HUES48 (cell line): ENCODE measurements around the gene FASN.

Source experiments
- H3K27ac ChIP-seq: one replicate; pipeline ENCODE4 v1.7.0; 2013; ENCODE audit warnings: low read depth, low read length, inconsistent platforms
- H3K27me3 ChIP-seq: 2 replicates; pipeline ENCODE4 v1.6.1; 2013; ENCODE audit warnings: mild to moderate bottlenecking, low read length; ENCODE audit not compliant: control insufficient read depth, insufficient read depth
- H3K36me3 ChIP-seq: 2 replicates; pipeline ENCODE4 v1.6.1; 2013; ENCODE audit warnings: low read length; ENCODE audit not compliant: control insufficient read depth, insufficient read depth
- H3K4me1 ChIP-seq: 2 replicates; pipeline ENCODE4 v1.6.1; 2013; ENCODE audit warnings: mild to moderate bottlenecking, low read length; ENCODE audit not compliant: control insufficient read depth, insufficient read depth
- H3K4me3 ChIP-seq: 2 replicates; pipeline ENCODE4 v1.5.1; 2013; ENCODE audit warnings: mild to moderate bottlenecking, low read depth, low read length
- H3K9ac ChIP-seq: 2 replicates; pipeline ENCODE4 v1.6.1; 2013; ENCODE audit warnings: mild to moderate bottlenecking, low read depth, low read length, moderate library complexity
- H3K9me3 ChIP-seq: 2 replicates; pipeline ENCODE4 v1.6.1; 2013; ENCODE audit warnings: low read length; ENCODE audit not compliant: control insufficient read depth, insufficient read depth

FASN gene

DNA sequence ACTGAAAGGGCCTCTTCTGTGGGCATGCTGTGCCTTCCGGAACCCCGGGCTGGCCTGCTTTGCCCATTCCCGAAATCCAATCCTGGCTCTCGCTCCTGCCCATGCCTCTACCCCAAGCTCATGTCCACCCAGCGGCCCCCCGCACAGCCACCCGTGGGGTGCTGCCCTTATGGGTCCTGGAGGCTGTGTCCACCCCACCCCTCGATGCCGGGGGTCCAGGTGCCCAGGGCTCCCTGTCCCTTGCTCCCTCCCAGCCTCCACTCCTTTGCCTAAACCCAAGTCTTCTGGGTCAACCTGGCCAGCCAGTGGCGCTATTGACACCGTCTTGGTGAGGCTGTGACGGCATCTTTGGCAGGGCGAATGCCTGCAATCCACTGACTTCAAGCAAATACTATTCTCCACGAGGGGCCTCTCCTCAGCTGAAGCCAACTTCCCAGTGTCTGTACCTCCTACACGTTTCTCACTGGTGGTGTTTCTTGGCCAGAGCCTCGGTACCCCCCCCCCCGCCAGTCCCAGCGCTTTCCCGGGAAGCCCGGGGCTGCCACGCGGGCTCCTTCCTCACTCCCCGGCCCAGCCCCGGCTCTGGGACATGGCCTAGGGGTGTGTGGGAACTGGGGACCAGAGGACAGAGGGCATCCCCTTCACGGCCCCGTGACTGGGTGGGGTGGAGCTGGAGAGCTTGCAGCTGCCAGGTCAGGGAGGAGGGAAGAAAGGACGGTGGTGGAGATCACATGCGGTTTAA is 20.2 kb downstream of the FASN start:
- H3K27me3 ChIP-seq: no peaks in the 10 kb centered on the region
- H3K9ac ChIP-seq: no peak overlapping the region
- H3K27ac ChIP-seq: no peak overlapping the region
- H3K4me1 ChIP-seq: no peaks in the 10 kb centered on the region
- H3K36me3 ChIP-seq: peaks cover 45% of the 10 kb centered on the region
- H3K4me3 ChIP-seq: no peak overlapping the region
- H3K9me3 ChIP-seq: no peaks in the 10 kb centered on the region

DNA sequence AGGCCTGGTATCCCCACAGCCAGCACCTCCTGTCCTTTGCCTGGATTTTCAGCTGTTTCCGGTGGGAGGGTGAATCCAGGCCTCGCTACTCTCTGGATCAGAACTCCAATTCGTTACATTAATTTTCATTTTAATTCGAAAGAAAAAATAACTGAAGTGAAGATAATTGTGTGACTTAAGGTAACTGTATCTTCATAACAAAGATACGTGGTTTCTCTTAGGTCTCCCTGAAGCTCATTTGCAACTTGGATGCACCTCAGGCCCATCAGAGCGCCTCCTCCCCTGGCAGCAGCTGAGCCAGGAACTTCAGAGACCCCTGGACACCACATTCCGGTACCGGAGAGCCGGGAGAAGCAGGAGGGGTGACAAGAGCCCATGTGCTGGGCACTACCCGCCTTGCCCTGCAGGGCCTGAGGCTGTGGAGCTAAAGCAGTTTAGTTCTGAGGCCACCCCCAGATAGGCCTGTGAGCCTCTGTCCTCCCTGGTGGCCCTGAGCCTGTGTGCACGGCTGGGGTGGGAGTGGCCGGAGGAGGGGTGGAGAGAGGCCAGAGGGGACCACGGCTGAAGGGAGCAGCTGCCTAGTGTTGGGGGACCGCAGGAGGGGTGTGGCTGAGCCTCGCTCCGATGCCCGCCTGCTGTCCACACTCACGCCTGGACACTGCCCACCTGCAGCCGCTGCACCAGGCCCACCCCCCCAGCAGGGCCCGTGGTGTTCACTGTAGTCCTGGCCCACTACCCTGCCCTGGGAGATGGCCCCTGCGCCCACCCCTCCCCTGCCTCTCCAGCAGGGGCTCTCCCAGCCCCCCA is 21.0 kb downstream of the FASN start:
- Histone ChIP-seq H3K9ac (no peak overlapping the region), H3K4me3 (no peak overlapping the region), H3K9me3 (no peaks in the 10 kb centered on the region), H3K36me3 (peaks cover 37% of the 10 kb centered on the region), H3K4me1 (no peaks in the 10 kb centered on the region), H3K27me3 (no peaks in the 10 kb centered on the region), H3K27ac (no peak overlapping the region)

DNA sequence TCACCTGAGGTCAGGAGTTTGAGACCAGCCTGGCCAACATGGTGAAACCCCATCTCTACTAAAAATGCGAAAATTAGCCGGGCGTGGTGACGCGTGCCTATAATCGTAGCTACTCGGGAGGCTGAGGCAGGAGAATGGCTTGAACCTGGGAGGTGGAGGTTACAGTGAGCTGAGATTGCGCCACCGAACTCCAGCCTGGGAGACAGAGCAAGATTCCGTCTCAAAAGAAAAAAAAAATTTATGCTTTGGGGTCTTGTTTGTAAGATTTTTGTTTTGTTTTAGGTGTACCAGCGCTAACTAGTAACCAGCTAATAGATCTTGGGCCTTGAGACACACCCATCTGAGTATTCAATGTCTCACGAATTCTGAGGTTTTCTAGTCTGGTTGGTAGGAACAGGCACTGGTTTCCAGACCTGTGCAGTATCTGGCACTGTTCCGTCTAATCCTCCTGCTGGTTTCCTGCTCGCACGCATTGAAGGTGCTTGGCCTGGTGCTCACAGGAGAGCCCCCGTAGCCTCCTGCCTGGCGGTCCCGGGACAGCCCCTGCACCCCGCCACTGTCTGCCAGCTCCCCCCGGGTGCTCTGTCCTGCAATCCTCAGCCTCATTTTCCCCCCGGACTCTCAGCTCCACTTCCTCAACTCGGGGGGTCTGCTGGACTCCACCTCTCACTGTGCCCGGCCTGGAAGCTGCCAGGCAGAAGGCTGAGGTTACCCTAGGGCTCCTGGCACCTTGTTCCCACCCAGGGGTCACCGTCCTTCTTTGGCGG is 21.8 kb downstream of the FASN start:
- H3K9ac ChIP-seq: no peak overlapping the region
- no peak overlapping the region for H3K4me3 ChIP-seq
- H3K9me3 ChIP-seq: no peaks in the 10 kb centered on the region
- H3K36me3 ChIP-seq: peaks cover 30% of the 10 kb centered on the region
- no peak overlapping the region for H3K27ac ChIP-seq
- H3K27me3 ChIP-seq: no peaks in the 10 kb centered on the region
- H3K4me1 ChIP-seq: no peaks in the 10 kb centered on the region

DNA sequence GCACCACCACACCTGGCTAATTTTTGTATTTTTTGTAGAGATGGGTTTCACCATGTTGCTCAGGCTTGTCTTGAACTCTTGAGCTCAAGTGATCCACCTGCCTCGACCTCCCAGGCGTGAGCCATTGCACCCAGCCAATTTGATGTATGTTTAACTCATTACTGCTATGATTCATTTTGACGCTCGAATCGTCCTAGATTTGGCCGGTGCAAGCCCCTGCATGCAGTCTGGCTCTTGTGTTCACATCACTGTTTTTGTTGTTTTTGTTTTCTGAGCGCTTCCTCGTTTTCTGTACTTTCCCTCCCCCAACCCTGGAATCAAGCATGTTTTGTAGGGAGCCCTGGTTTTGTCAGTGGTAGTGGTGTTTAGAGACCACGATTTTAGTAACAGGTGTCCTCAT is 24.6 kb downstream of the FASN start:
- no peak overlapping the region for H3K9ac ChIP-seq
- no peaks in the 10 kb centered on the region for H3K9me3 ChIP-seq
- H3K27me3 ChIP-seq: no peaks in the 10 kb centered on the region
- H3K4me3 ChIP-seq: no peak overlapping the region
- H3K27ac ChIP-seq: no peak overlapping the region
- H3K36me3 ChIP-seq: peaks cover 8% of the 10 kb centered on the region
- no peaks in the 10 kb centered on the region for H3K4me1 ChIP-seq

DNA sequence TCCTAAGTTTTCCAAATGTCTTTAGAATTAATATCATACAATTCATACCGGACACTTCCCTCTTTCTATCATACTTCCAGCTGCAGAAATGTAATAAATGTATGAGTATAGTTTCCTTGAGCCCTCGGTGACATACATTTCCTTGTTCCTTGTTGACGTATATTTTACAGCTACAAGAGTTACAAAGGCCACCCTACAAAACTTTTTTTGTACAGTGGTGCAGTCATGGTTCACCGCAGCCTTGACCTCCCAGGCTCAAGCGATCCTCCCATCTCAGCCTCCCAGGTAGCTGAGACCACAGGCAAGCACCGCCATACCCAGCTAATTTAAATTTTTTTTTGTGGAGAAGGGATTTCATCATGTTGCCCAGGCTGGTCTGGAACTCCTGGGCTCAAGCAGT is 25.2 kb downstream of the FASN start:
- Histone ChIP-seq H3K4me1 (no peaks in the 10 kb centered on the region), H3K4me3 (no peak overlapping the region), H3K9ac (no peak overlapping the region), H3K36me3 (peaks cover 2% of the 10 kb centered on the region; the same call in 1 of the 2 replicates), H3K27ac (no peak overlapping the region), H3K27me3 (no peaks in the 10 kb centered on the region), H3K9me3 (no peaks in the 10 kb centered on the region)

DNA sequence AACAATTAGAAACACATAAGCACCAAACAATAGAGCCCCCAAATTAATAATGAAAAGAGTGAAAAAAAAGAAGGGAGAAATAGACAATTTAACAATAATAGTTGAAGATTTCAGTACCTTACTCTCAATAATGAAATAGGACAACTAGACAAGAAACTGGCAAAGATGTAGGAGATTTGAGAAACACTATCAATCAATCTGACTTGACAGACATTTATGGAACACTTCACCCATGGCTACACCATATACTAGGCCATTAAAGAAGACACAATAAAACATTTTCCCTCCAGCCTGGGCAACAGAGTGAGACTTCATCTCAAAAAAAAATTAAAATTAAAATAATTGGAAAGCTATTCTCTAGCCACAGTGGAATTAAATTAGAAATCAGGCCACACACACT is 27.4 kb downstream of the FASN start:
- H3K9ac ChIP-seq: no peak overlapping the region
- H3K27me3 ChIP-seq: no peaks in the 10 kb centered on the region
- no peaks in the 10 kb centered on the region for H3K36me3 ChIP-seq
- H3K4me1 ChIP-seq: no peaks in the 10 kb centered on the region
- H3K4me3 ChIP-seq: no peak overlapping the region
- no peak overlapping the region for H3K27ac ChIP-seq
- H3K9me3 ChIP-seq: no peaks in the 10 kb centered on the region

DNA sequence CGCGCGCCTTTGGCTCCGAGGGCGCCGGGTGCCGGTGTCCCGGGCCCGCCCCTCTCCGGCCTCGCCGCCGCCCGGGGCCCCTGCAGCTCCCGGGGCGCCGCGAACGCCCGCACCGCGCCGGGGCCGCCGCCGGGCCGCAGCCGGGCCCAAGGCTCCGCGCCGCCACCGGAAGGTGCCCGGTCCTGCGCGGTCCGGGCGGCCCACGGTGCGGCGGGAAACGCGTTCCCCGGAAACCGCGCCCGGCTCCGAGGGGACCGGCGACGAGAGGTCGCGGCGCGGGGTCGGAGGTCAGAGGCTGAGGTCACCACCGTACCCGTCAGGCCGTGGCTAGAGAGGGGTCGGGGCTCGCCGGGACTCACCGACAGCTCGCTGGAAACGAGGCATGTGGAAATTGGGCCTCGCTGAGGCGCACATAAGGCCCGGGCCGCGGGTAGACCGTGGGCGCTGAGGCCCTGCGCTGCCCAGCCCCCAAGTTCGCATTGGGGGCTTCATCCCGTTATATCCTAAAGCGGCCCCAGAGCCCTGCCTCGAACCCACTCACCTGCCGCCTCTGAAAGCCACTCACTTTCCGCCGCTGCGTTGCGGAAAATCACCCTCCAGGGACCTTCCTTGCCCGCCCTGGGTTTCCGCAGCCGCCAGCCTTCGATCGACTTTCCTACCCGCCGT is 32.3 kb downstream of the FASN start, which contains the start of gene DUS1L:
Gene DUS1L, minus strand, starts transcription at position 167 of the 666 bp plus-strand sequence. CDS start 745 bp downstream, outside the sequence.
- H3K27me3 ChIP-seq: no peaks in the 10 kb centered on the region
- H3K4me1 ChIP-seq: no peaks in the 10 kb centered on the region
- peaks cover 36% of the 10 kb centered on the region for H3K36me3 ChIP-seq
- H3K9me3 ChIP-seq: no peaks in the 10 kb centered on the region
- peak within 1 kb of the TSS; percentile 66 for H3K9ac ChIP-seq
- H3K4me3 ChIP-seq: peak within 1 kb of the TSS; percentile 69
- H3K27ac ChIP-seq: no peak within 1 kb of the TSS

DNA sequence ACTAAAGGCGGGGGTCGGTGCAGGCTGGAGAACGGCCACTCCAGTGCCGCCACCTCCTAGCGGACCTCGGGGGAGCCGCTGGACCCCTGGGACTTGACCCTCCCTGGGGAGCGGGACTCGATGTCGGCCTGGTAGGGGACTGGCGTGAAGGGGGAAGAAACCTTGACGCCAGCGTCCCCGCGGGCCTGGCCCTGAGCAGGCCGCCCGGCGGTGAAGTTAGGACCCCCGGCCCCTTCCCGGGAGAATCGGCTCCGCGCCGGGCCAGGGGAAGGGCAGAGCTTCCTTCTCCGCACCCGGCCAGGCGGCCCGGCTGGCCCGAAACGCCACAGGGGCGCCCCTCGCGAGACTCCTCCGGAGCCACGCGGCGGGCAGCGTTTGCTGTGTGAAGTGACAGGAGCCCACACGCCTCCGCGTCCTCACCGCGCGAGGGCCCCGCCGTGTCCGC is 32.8 kb downstream of the FASN start:
- no peaks in the 10 kb centered on the region for H3K4me1 ChIP-seq
- H3K27me3 ChIP-seq: no peaks in the 10 kb centered on the region
- peak overlapping the region; percentile 69 for H3K4me3 ChIP-seq
- no peaks in the 10 kb centered on the region for H3K9me3 ChIP-seq
- H3K27ac ChIP-seq: no peak overlapping the region
- peaks cover 41% of the 10 kb centered on the region for H3K36me3 ChIP-seq
- peak overlapping the region; percentile 55 for H3K9ac ChIP-seq

DNA sequence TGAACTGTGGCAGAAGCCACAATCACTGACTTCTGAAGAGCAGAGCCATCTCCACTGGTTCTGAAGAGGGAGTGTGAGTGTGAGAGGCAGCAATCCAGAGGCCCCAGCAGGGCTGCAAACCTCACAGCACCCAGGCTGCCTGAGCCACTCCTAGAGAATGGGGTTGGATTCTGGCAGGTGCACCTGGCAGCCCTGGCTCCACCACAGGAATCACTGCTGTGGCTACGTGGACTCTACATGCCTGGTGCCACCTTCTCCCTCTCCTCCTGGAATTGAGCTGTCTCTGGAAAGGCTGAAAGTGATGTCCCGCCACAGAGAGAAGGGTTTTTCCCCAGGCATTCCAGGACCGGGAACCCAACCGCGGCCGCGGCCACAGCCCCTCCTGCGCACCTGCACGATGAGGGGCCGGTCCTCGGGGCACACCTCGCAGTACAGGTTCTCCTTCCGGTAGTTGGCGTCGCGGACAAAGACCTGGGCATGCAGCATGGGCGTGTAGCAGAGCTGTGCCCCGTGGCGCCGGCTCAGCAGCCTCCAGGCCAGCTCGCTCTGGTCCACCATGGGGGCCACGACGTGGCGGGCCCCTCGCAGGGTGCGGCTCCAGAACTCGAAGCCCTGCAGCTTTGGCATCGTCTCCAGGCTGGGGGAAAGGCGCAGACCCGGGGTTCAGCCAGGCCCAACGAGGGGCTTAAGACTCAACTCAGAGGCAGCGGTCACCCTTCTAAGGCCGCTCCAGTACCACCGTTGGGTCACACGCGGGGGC is 33.4 kb downstream of the FASN start:
- no peaks in the 10 kb centered on the region for H3K27me3 ChIP-seq
- H3K4me1 ChIP-seq: no peaks in the 10 kb centered on the region
- H3K9ac ChIP-seq: peak overlapping the region; percentile 55
- H3K27ac ChIP-seq: no peak overlapping the region
- H3K36me3 ChIP-seq: peaks cover 48% of the 10 kb centered on the region
- H3K9me3 ChIP-seq: no peaks in the 10 kb centered on the region
- H3K4me3 ChIP-seq: peak overlapping the region; percentile 69
